ENCODE measurements around the gene FGF6. TPM values are rescaled to one million over a fixed set of nuclear protein-coding genes. Genes with fewer than 3 reads are reported as not detected.
"Not testable (repeated sequence)": the region's sequence is repeated elsewhere in the genome, so short reads cannot be mapped to it uniquely, and the experiment has no call there.

Gene FGF6
- total RNA-seq, 1 donor from 2014 or later, result not detected

GRCh38 chr12:4417936-4418335, 27.7 kb downstream of the FGF6 start:
- FAIRE-seq, result no peak
- Histone ChIP-seq H3K4me3 (ENCODE audit: low read depth, low read length) (no peak overlapping the region), H3K27me3 (ENCODE audit: control insufficient read depth, insufficient read depth, low read length) (peaks cover 3% of the 10 kb centered on the region), H3K36me3 (ENCODE audit: control insufficient read depth, insufficient read depth, low read length) (no peaks in the 10 kb centered on the region)
- no peak for TF ChIP-seq CTCF (IDR thresholded peaks at IDR 0.05; ENCODE audit: insufficient read depth, low read length, severe bottlenecking)
- DNase-seq (ENCODE audit: low read depth), result no peak

GRCh38 chr12:4417455-4417854, 28.2 kb downstream of the FGF6 start:
- no peak for DNase-seq (ENCODE audit: low read depth)
- Histone ChIP-seq H3K36me3 (ENCODE audit: control insufficient read depth, insufficient read depth, low read length) (no peaks in the 10 kb centered on the region), H3K27me3 (ENCODE audit: control insufficient read depth, insufficient read depth, low read length) (peaks cover 3% of the 10 kb centered on the region), H3K4me3 (ENCODE audit: low read depth, low read length) (no peak overlapping the region)
- no peak for TF ChIP-seq CTCF (IDR thresholded peaks at IDR 0.05; ENCODE audit: insufficient read depth, low read length, severe bottlenecking)
- no peak for FAIRE-seq

- Histone ChIP-seq H3K27me3 (ENCODE audit: control insufficient read depth, insufficient read depth, low read length) (peaks cover 3% of the 10 kb centered on the region), H3K36me3 (ENCODE audit: control insufficient read depth, insufficient read depth, low read length) (no peaks in the 10 kb centered on the region), H3K4me3 (ENCODE audit: low read depth, low read length) (no peak overlapping the region)
- TF ChIP-seq CTCF (IDR thresholded peaks at IDR 0.05; ENCODE audit: insufficient read depth, low read length, severe bottlenecking), result no peak
- no peak for FAIRE-seq
- DNase-seq (ENCODE audit: low read depth), result no peak
These were observed 29.3 kb downstream of the FGF6 start for GRCh38 chr12:4416276-4416675.

- DNase-seq (ENCODE audit: low read depth) (no peak), FAIRE-seq (no peak)
- no peak overlapping the region for H3K4me3 ChIP-seq (ENCODE audit: low read depth, low read length)
- H3K27me3 ChIP-seq (ENCODE audit: control insufficient read depth, insufficient read depth, low read length), result peaks cover 1% of the 10 kb centered on the region
- TF ChIP-seq CTCF (IDR thresholded peaks at IDR 0.05; ENCODE audit: insufficient read depth, low read length, severe bottlenecking), result no peak
- H3K36me3 ChIP-seq (ENCODE audit: control insufficient read depth, insufficient read depth, low read length), result no peaks in the 10 kb centered on the region
These were observed 33.1 kb downstream of the FGF6 start for GRCh38 chr12:4412465-4412864.

- TF ChIP-seq CTCF (IDR thresholded peaks at IDR 0.05; ENCODE audit: insufficient read depth, low read length, severe bottlenecking), result no peak
- FAIRE-seq (no peak), DNase-seq (ENCODE audit: low read depth) (no peak)
- Histone ChIP-seq H3K27me3 (ENCODE audit: control insufficient read depth, insufficient read depth, low read length) (no peaks in the 10 kb centered on the region), H3K36me3 (ENCODE audit: control insufficient read depth, insufficient read depth, low read length) (no peaks in the 10 kb centered on the region), H3K4me3 (ENCODE audit: low read depth, low read length) (no peak overlapping the region)
These were observed 33.6 kb downstream of the FGF6 start for GRCh38 chr12:4412056-4412455.

- no peaks in the 10 kb centered on the region for H3K27me3 ChIP-seq (ENCODE audit: control insufficient read depth, insufficient read depth, low read length)
- no peak for FAIRE-seq
- H3K4me3 ChIP-seq (ENCODE audit: low read depth, low read length), result no peak overlapping the region
- no peak for DNase-seq (ENCODE audit: low read depth)
- no peak for TF ChIP-seq CTCF (IDR thresholded peaks at IDR 0.05; ENCODE audit: insufficient read depth, low read length, severe bottlenecking)
- no peaks in the 10 kb centered on the region for H3K36me3 ChIP-seq (ENCODE audit: control insufficient read depth, insufficient read depth, low read length)
These were observed 38.5 kb downstream of the FGF6 start for GRCh38 chr12:4407136-4407535.

GRCh38 chr12:4404877-4405637, 40.6 kb downstream of the FGF6 start:
- not testable (repeated sequence) for H3K27me3 ChIP-seq (ENCODE audit: control insufficient read depth, insufficient read depth, low read length); FAIRE-seq

More at GRCh38 chr12:4404877-4405637, 40.6 kb downstream of the FGF6 start:
- not testable (repeated sequence) for DNase-seq (ENCODE audit: low read depth); H3K4me3 ChIP-seq (ENCODE audit: low read depth, low read length); H3K36me3 ChIP-seq (ENCODE audit: control insufficient read depth, insufficient read depth, low read length)

Data from bronchial epithelial cell (primary cell).